Esophagus squamous epithelium (tissue), 4 donors: ENCODE measurements around the gene RNLS.

Source experiments
- CTCF ChIP-seq, 6 experiments: fragments of 450-650 bp in 4 of 6; fragments of 200-600 bp in 2 of 6; sonication (generic) in 2 of 6; IDR thresholded peaks; one replicate each; pipeline ENCODE4 v1.5.1; 2016 to 2019; ENCODE audit warnings: antibody characterized with exemption in 6 of 6, mild to moderate bottlenecking in 4 of 6, moderate library complexity in 4 of 6
- POLR2A ChIP-seq, 4 donors: fragments of 450-650 bp; IDR thresholded peaks; one replicate each; pipeline ENCODE4 v1.6.1; 2017; ENCODE audit warnings: antibody characterized with exemption in 4 of 4, mild to moderate bottlenecking in 4 of 4, moderate library complexity in 3 of 4

GRCh38 chr10:88259381-88259780 is 323.7 kb downstream of the RNLS start:
- no peak for TF ChIP-seq CTCF (IDR thresholded peaks at IDR 0.05)
- TF ChIP-seq POLR2A (IDR thresholded peaks at IDR 0.05), result no peak
